Right lobe of liver (tissue), 6 donors: ENCODE results near the gene DVL3. TPM values are rescaled to one million over a fixed set of nuclear protein-coding genes. Genes with fewer than 3 reads are reported as not detected.
A peak's percentile ranks its signal among the peaks of the same experiment; 100 is the strongest.
"Not testable (repeated sequence)": the region's sequence is repeated elsewhere in the genome, so short reads cannot be mapped to it uniquely, and the experiment has no call there.

ENCODE experiments used
- ATAC-seq, 4 donors: fragments of 200-7000 bp; cut with Tn5 transposase; one replicate each; pipeline ENCODE4 v1.9.1; 2020; ENCODE audit warnings: mild to moderate bottlenecking in 4 of 4, moderate library complexity in 4 of 4
- DNase-seq, 3 donors: peaks; one replicate each; pipeline ENCODE4 v3.0.0-alpha.2; 2020
- H3K27ac ChIP-seq, 3 donors: fragments of 200-600 bp; one replicate each; pipeline ENCODE4 v1.8.0; 2022
- H3K27me3 ChIP-seq, 2 donors: fragments of 200-600 bp; one replicate each; pipeline ENCODE4 v1.8.0; 2022
- H3K36me3 ChIP-seq, 4 donors: fragments of 200-600 bp; sonication (generic) in 1 of 4; one replicate each; pipeline versions ENCODE4 v1.5.1 to v1.8.0; 2017 to 2022; ENCODE audit warnings: control low read depth in 1 of 4
- H3K4me1 ChIP-seq, 4 donors: fragments of 200-600 bp; sonication (generic) in 1 of 4; one replicate each; pipeline versions ENCODE4 v1.5.1 to v1.8.0; 2017 to 2022; ENCODE audit warnings: control low read depth in 1 of 4
- H3K4me3 ChIP-seq, 3 donors: fragments of 200-600 bp; one replicate each; pipeline ENCODE4 v1.8.0; 2022
- H3K9me3 ChIP-seq, 4 donors: fragments of 200-600 bp; sonication (generic) in 1 of 4; one replicate each; pipeline versions ENCODE4 v1.5.1 to v1.8.0; 2017 to 2022; ENCODE audit warnings: control low read depth in 1 of 4
- CTCF ChIP-seq, 4 donors: fragments of 200-600 bp in 3 of 4; fragments of 450-650 bp in 1 of 4; IDR thresholded peaks; one replicate each; pipeline versions ENCODE4 v1.5.1 to v1.8.0; 2016 to 2022; ENCODE audit warnings: antibody characterized with exemption in 4 of 4, mild to moderate bottlenecking in 2 of 4
- POLR2A ChIP-seq: fragments of 450-650 bp; IDR thresholded peaks from one replicate; pipeline ENCODE4 v1.6.1; 2017; ENCODE audit warnings: antibody characterized with exemption, mild to moderate bottlenecking
- WGBS: methylation state at CpG from one replicate; pipeline ENCODE4 v1.1.6; 2018; ENCODE audit warnings: low coverage, low lambda C conversion rate; ENCODE audit not compliant: insufficient coverage; ENCODE audit errors: missing lambda C conversion rate; 5-methylcytosine and 5-hydroxymethylcytosine counted together
- intact Hi-C, 2 donors: fragments of 100-400 bp; cut with DNase I; formaldehyde crosslinking; loops; one replicate each; pipeline versions ENCODE4 v1.11.2 to v1.14.1; 2022
- total RNA-seq, 6 experiments: library from RNA; depleted of rRNA in 2 of 6; stranded (reverse); fragments of >200 nt in 2 of 6; fragmentation: NEBNext Ultra II Directional in 3 of 6; extraction: Animal tissue kit (Norgen Biotek cat#: 25700) in 3 of 6; gene quantifications; one replicate each; pipeline versions ENCODE4 v1.1.0 to v1.2.4, GENCODE V29; 2016 to 2023
- donor health status: DM: no; HTN: yes; CAD: no.
- donor health status: DM: no; HTN: no; CAD: no.
- donor health status: DM: no; HTN: no; CAD: no.
- donor health status: DM: no; HTN: yes; CAD: no.
- donor health status: DM: no; HTN: yes; CAD: no.

Gene DVL3
- total RNA-seq, 6 experiments from 2014 or later: 18.9 to 28.1 (median 21.8) TPM

GRCh38 chr3:184156522-184156955 is 1.4 kb downstream of the DVL3 start:
- Histone ChIP-seq H3K27me3 (no peaks in the 10 kb centered on the region), H3K27ac (peak overlapping the region; percentile 54 to 75 (median 62)), H3K36me3 (no peaks in the 10 kb centered on the region), H3K9me3 (no peaks in the 10 kb centered on the region), H3K4me1 (peaks cover 0 to 28% (median 11%) of the 10 kb centered on the region in 4 donors), H3K4me3 (peak overlapping the region; percentile 86 to 93 (median 93))
- intact Hi-C loops: no loop called here
- WGBS: no CpG with 5 or more reads among the region's 6 CpGs
- peak in 1 of 3 donors; percentile 42 for DNase-seq
- ATAC-seq: peak; percentile 33 to 44 (median 40)
- TF ChIP-seq POLR2A: no peak
- TF ChIP-seq CTCF (IDR thresholded peaks at IDR 0.05): no peak

- Histone ChIP-seq H3K27me3 (no peaks in the 10 kb centered on the region), H3K9me3 (no peaks in the 10 kb centered on the region), H3K27ac (peak overlapping the region in 1 of 3 donors; percentile 54), H3K4me3 (peak overlapping the region; percentile 86 to 93 (median 93)), H3K36me3 (peaks cover 0 to 3% (median 0%) of the 10 kb centered on the region in 4 donors), H3K4me1 (peaks cover 0 to 28% (median 11%) of the 10 kb centered on the region in 4 donors)
- DNase-seq: no peak
- TF ChIP-seq POLR2A (no peak), CTCF (IDR thresholded peaks at IDR 0.05) (no peak)
- no peak for ATAC-seq
- intact Hi-C loops: no loop called here
Measured at GRCh38 chr3:184157206-184157605, 2.0 kb downstream of the DVL3 start.

- Histone ChIP-seq H3K27ac (no peak overlapping the region), H3K27me3 (no peaks in the 10 kb centered on the region), H3K4me1 (peaks cover 0 to 28% (median 11%) of the 10 kb centered on the region in 4 donors), H3K9me3 (no peaks in the 10 kb centered on the region), H3K4me3 (no peak overlapping the region), H3K36me3 (peaks cover 0 to 4% (median 0%) of the 10 kb centered on the region in 4 donors)
- no peak for ATAC-seq
- WGBS: 53% methylated on average over 4 of the region's 4 CpGs
- intact Hi-C loops: no loop called here
- TF ChIP-seq CTCF (IDR thresholded peaks at IDR 0.05): no peak
- TF ChIP-seq POLR2A: no peak
- DNase-seq: no peak
Measured at GRCh38 chr3:184158404-184158803, 3.2 kb downstream of the DVL3 start.

- peaks cover 0 to 24% (median 11%) of the 10 kb centered on the region in 4 donors for H3K4me1 ChIP-seq
- no peaks in the 10 kb centered on the region for H3K27me3 ChIP-seq
- H3K36me3 ChIP-seq: peaks cover under 1 to 19% (median 5%) of the 10 kb centered on the region in 4 donors
- no peak overlapping the region for H3K27ac ChIP-seq
- WGBS: 67% methylated on average over 1 of the region's 2 CpGs
- ATAC-seq (peak in 3 of 4 donors; percentile 17 to 35 (median 34)), DNase-seq (no peak)
- H3K9me3 ChIP-seq: no peaks in the 10 kb centered on the region
- intact Hi-C loops: loop anchor here in 1 of 2 donors (10.0 kb wide), 1 partner anchor 144 kb away; no protein-coding TSS in a partner anchor
- TF ChIP-seq POLR2A (no peak), CTCF (IDR thresholded peaks at IDR 0.05) (no peak)
- no peak overlapping the region for H3K4me3 ChIP-seq
Measured at GRCh38 chr3:184160456-184160855, 5.3 kb downstream of the DVL3 start.

GRCh38 chr3:184162571-184163070 is 7.4 kb downstream of the DVL3 start:
- WGBS: 71% methylated on average over 7 of the region's 8 CpGs
- H3K27ac ChIP-seq, H3K9me3 ChIP-seq, ATAC-seq, DNase-seq, H3K4me3 ChIP-seq, H3K27me3 ChIP-seq: not testable (repeated sequence)
- Histone ChIP-seq H3K4me1 (peaks cover 0 to 16% (median 5%) of the 10 kb centered on the region in 4 donors), H3K36me3 (peaks cover 7 to 39% (median 11%) of the 10 kb centered on the region in 4 donors)
- intact Hi-C loops: loop anchor here in 1 of 2 donors (10.0 kb wide), 1 partner anchor 142 kb away; no protein-coding TSS in a partner anchor
